HG03442 (cell line): ENCODE results near the gene KCNIP2.
"Not testable (repeated sequence)": the region's sequence is repeated elsewhere in the genome, so short reads cannot be mapped to it uniquely, and the experiment has no call there.

Experiments used
- ATAC-seq: cut with Tn5 transposase; IDR thresholded peaks from one replicate; pipeline ENCODE4 v1.9.1; 2021; ENCODE audit warnings: mild to moderate bottlenecking, moderate library complexity; ENCODE audit not compliant: unreplicated experiment

Gene KCNIP2

DNA sequence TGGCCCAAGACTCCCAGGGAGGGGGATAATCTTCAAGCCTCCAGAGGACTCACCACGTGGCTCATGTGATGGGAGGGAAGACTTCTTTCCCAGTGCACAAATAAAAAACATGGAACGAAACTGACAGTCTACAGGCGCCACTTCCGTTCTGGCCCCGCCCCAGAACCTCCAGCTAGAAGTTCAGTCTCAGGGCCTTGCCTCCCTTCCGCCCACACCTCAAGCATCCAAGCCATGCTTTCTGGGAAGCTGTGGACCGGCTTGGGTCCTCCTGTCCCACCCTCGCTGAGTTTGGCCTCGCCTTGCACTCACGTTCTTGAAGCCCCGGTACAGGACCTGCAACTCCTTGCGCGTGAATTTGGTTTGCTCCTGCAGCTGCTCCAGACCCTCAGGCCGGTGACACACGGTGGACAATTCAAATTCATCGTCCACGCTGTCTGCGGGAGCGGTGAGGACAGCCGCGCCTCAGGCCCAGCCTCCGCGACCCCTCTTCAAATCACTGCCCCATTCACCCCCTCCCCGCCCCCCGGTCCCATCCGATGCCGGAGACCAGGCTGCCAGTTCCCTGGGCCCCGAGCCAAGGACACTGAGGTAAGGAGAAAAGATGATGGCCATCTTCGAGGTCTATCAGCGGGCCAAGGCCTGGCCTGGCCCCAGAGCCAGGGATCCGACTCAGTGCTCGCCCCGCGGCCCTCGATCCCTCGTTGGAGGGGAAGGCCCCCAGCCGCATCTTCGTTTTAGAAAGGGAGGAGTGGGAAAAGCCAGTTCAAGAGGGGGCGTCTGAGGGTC, 14.6 kb downstream of the KCNIP2 start:
- no peak for ATAC-seq

DNA sequence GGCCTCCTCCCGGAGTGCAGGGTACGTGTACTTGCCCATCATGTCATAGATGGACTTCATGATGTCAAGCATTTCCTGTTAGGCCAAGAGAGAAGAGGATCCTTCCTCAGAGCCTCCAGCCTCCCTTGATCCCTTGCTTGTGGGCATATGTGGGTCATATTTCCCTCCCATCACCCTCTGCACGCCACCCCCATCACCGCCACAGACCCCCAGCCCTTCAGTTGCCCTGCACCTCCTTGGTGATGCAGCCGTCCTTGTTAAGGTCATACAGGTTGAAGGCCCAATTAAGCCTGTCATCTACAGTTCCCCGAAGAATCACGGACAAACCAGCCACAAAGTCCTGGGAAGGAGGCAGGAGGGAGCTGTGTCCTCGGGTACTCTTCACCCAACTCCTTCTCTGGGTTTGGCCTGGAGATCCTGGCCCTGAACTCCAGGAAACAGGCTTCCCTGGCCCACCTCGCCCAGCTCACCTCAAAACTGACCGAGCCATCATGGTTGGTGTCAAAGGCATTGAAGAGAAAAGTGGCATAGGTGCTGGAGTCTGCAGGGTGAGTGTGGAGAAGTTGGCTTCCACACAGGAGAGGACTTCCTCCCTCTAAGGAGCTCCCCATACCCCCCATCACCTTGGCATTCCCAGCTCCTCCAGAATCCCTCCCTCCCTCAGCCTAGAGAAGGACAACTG, 15.5 kb downstream of the KCNIP2 start:
- ATAC-seq, result no peak

DNA sequence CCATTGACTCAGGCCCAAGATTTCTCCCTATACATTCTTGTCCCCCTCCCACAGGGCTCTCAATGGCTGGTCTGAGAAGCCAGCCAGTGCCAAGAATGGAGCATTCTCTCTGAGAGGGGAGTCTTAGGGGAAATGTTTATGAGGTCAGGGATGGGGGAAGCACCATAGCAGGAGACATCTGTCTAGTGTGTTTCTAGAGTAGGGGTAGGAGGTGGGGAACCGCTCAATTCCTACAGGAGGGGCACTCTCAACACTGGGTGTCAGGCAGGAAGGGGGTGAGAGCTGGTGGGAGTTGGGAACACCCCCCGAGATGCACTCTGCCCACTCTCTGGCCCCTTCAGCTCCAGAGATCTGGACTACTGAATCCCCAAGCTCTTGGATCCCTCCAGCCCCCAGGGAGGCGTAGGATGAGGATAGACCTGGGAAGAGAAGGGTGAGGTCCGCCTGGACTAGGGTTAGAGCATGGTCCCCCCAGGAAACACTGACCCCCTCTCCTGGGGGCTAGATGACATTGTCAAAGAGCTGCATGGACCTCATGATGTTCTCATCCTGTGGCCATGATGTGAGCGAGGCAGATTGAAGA, 16.7 kb downstream of the KCNIP2 start:
- no peak for ATAC-seq

DNA sequence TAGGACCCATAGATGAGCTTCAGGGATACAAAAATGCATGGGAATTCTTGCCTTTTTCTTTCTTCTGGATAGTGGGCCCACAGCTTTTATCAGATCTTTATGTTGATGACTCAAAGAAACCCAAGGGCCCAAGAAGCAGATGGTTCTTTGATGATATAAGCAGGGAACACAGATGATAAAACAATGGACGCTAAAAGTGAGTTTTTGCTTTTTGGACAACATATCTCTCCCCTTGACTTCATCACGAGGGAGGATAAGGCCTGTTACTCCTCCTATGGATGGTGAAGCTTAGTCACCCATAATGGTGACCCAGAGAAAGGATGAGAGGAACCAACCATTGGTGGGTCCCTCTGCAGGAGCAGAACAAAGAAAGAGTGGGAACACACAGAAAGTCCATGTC, 18.9 kb downstream of the KCNIP2 start:
- ATAC-seq, result no peak

DNA sequence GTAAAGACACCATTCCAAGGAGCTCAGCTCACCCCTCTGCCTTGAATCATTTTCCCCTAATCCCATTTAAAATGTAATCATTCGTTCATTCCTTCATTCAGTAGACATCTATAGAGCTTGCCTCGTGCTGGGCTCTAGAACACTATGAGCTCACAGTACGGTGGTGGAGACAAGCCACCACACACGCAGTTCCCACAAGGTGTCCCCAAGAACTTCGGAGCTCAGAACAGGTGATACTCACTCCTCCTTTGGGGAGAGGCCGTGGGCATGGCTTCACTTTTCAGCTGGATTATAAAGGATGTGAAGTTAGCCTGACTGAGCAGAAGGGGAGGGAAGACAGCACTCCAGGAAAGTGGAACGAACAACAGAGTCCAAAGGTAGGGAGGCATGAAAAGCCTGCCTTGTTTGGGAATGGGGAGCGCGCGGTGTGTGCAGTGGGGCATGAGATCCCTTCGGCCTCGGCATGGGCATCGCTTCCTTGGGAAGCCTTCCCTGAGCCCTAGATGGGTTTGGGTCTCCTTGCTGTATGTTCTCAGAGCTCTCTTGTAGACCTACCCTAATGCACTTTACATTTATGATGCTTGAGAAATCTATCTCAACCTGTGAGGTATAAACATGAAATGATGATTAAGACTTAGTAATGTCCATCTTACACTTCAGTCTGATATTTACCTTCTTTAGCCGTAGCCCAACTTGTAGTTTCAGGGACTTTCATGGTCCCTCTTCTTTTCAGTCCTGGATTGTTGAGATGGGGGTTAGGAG, 24.5 kb downstream of the KCNIP2 start:
- ATAC-seq, result peak; percentile 14

DNA sequence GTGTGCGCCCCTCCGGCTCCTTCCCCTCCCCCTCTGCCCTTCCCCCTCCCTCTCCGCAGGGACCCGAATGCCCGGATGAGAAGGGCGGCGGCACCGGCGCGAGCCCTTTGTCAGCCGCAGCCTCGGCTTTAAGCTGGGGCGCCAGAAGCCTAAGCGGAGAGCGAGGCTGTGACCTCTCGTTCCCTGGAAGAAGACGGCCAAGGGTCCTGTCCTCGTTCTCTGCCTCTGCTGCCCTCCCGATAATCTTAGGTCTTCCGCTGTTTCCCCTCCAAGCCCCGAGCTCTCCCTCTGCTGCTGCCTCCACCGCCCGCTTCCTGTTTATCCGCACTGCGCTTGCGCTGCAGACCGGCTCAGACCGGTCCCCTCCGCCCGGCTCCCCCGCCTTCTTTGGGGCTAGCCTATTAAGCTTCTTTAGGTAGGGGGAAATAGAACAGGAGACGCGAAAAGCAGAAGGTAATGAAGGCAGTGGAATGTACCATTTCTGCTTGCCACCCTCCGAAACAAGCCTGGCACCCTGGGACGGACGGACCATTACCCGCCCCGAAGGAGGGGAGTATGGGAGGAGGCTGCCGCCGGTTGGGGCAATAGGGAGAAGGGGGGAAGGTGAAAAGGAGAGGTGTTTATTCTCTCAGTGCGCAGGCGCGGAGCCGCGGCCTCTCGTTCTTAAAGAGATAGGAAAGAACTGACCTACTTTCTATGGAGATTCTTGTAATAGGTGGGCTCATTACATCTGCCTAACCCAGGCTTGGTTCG, 25.3 kb downstream of the KCNIP2 start, which contains the start of gene OGA:
TSS of gene OGA (minus strand) at position 326 of the 753 bp plus-strand sequence. CDS start 422 bp downstream, outside the sequence.
- ATAC-seq, result peak; percentile 85

DNA sequence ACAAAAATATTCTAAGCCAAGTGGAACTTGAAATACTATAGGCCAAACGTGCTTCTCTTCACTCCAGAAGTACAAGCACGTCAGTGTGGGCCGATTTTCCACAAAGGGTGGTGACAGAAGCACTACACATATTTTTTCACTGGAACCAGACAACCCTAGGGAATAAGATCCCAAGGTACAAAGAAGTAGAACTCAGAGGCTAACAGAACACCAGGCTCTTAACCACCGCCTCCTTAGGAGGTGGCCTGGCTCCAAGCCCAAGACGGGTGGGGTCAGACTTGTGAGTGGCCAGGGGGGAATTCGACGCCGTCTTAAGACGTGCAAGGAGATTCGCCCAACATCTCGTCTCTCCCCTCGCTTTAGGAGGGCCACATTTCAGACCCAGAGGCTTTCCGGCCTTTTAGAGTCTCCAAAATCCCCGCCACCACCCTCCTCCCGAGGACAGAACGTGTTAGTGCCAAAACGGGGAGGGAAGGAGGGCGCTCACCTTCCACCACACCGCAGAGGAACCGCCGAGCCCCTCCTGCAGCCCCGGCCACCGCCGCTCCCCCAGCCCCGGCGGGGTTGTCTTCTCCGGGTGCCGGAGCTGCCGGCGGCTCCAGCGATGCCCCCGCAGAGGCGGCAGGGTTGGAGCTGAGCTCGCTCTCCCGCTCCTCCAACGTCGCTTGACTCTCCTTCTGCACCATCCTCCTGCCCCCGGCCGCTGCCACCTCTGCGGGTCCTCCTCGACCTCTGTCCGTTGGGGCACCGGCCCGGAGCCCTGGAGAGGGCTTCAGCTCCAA, 26.1 kb downstream of the KCNIP2 start:
- no peak for ATAC-seq

DNA sequence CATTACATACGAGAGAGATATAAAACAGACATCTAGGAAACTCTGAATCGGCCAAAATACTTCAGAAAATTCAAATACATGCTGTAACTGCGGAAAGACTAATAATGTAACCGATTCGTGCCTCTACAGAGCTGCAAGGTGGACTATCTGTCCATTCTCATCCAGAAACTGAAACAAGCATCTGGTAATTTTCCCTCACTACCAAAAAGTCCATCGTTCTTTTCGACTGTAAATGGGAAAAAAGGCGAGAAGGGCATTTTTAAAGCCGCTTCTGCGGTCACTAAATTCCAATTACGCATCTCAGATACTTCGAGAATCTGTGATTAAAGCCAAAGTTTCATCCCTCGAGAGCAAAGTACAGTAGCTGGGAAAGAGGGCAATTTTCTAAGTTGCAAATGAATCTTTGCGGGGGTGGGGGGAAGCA, 26.7 kb downstream of the KCNIP2 start:
- ATAC-seq, result no peak

DNA sequence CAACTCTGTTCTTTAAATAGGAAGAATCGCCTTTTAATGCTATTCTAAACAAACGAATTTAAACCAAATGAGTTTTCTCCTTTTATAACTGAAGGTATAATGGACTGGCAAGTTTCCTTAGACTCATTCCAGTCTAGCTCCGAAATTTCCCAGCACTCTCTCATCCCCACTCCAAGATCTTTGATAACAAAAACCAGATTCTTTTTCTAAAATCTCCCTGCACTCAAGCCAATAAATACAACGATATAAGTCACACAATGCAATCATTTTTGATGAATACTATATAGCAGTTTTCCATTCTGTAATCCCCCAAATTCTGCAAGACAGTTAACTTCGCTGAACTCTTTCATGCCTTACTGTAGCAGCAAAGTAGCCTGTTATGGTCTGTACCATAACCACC, 27.2 kb downstream of the KCNIP2 start:
- ATAC-seq, result no peak

DNA sequence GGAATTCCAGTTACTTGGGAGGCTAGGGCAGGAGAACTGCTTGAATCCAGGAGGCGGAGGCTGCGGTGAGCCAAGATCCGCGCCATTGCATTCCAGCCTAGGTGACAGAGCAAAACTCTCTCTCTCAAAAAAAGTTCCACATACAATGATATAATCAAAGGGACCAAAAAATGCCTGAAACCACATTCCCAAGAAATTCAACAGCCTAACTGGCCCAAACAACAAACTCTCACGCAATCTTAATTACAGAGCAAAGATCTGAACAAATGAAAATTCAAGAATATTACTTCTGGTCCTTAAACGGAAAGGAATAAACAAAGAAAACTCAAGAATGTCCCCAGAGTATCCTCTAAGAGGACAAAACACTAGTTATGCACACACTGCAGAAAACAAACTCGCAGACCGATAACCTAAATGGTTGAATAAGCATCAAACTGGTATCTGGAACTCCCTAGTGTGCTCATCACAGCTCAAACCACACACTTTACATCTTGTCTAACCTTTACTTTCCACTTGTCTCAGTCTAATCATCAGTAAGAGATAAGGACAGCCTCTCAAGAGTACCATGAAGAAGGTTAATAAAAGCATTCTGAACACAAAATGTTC, 29.0 kb downstream of the KCNIP2 start:
- ATAC-seq, result no peak

DNA sequence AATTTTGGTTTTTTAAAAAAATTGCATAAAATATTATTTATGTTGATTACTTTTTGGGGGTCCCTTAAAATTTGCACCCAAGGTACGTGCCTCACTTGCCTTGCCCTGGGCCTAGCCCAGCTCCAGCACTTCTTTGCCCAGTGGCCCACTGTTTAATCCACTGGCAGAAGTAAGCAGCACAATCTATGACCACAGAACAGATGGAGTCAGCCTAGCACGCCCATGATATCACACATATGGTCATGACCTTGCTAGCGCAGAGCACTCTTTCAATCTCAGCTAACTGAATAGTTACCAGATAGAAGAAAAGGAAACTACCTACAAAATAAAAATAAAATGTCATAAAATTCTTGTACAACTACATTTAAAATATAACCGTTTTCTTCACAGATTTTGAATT, 31.0 kb downstream of the KCNIP2 start:
- no peak for ATAC-seq

DNA sequence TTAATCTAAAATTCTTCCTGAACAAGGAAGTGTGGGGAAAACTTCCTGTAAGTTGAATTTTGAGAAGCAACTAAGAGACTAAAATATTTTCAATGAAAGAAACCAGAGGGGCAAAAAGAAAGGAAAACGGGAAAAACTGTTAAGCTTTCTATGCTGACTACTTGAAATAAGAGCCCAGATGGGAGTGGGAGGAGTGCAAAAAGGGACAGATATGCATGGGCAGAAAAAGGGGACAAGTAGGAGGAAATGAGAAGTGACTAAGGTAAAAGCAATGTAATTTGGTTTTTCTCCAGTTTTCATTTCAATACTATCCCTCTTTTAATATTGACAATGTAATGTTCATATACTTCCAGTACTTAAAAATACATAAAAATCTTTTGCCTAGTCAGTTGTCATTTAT, 36.4 kb downstream of the KCNIP2 start:
- no peak for ATAC-seq

DNA sequence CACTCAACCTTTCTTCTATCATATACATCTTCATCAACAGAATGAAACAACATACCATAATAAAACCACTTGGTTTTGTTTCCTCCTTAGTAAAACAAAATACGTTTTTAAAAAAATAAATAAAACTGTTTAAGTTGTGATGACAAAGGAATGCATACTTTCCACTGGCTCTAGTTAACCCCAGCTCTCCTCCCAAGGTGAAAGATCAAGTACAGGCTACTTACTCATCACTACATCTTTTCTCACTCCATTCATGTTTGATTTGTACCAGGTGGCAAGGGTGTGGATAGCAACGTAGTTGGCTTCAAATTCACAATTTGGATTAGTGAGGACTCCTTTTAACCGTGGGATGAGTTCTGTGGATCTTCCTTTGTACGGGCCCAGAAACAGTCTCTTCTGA, 40.1 kb downstream of the KCNIP2 start:
- ATAC-seq, result no peak

DNA sequence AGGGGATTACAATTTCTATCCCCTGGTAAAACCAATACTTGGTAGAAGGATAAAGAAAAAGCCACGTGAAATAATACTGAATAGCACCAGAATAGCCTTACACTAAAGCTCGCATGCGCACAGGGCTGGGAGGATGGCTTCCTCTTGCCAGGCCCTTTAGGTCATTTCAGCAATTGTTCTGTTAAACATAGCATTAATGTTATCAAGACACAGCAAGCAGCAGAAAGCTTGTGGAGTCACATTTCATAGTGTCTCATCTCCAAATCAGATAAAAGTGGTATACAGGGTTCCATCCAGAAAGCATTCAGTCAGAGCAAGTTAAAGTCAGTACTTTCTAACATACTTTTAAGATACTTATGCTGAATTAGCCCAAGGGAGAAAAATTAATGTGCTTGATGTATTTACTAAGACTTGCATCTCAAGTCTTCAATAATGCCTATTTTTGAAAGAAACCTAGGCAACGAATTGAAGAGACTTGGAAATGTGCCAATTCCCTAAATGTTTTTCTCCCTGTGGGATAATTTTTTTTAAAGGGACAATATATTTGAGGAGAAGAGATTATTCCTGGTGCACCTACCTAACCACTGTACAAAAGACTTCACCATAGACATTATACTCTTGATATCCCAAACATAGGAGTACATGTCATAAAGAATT, 46.1 kb downstream of the KCNIP2 start:
- no peak for ATAC-seq

DNA sequence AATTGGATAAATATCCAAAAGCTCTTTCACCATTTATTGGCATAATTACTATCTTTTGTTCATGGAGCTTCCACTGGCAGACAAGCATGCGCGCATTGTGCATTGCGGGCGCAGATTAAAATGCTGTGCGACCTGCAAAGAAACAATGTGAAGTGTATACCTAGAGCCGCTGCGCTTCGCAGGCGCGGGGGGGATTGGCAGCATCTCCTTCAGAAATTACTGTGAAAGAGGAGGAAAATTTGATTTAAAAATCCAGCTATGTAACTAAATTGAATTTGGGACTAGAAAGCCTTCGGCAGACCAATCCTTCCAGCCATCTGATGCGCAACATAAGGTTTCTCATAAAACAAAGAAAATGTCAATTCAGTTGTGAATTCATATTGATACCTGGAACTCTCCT, 50.1 kb downstream of the KCNIP2 start:
- ATAC-seq, result no peak

DNA sequence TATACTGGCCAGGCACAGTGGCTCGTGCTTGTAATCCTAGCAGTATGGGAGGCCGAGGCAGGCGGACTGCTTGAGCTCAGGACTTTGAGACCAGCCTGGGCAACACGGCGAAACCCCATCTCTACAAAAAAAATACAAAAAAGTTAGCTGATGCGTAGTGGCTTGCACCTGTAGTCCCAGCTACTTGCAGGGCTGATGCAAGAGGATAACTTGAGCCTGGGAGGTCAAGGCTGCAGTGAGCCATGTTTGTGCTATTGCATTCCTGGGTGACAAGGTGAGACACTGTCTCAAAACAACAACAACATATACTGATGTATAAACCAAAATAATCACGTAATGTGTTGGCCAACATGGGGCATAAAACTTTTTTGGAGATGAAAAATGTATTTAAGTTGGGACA, 53.9 kb downstream of the KCNIP2 start:
- no peak for ATAC-seq

DNA sequence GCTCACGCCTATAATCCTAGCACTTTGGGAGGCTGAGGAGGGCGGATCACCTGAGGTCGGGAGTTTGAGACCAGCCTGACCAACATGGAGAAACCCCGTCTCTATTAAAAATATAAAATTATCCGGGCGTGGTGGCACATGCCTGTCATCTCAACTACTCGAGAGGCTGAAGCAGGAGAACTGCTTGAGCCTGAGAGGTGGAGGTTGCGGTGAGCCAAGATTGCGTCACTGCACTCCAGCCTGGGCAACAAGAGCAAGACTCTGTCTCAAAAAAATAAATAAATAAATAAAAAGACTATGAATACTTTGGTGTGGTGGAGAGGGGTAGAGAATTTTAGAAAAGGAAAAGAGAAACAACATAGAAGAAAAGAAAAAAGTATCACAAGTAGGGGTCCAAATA, 54.4 kb downstream of the KCNIP2 start:
- ATAC-seq, result not testable (repeated sequence)

DNA sequence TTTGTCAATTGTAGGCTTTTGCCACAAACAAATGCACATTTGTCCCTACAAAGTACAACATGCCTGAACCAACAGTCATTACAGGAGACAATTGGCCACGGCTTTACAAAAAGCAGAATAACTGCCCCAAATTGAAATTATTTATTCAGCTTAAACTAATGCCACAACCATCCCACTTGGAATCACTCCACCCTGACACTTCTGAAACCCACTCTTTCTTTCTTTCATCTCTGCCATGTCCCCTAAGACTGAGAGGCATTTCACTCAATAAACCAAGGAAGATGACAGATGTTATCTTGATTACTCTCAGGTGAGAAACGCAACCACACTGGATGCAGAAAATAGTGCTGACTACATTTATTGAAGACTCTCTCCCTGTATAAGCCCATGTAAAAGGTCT, 57.8 kb downstream of the KCNIP2 start:
- ATAC-seq, result no peak

DNA sequence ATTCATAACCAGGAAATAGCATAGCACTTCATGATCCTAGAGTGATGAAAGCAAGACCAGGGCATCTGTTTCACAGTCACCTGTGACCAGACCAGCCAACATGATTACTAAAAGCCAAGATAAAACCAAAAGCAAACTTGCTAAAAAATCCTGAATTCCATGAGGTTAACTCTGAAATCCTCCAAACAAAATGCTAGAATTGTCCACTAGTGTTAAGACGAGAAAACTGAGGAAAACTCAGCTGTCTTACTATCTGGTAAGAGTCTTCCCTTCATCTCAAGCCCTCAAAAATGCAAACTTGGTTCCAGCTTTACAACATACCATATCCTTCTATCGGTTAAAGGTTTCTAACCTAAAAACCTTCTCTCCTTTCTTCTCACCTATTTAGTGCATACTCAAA, 59.0 kb downstream of the KCNIP2 start:
- no peak for ATAC-seq
